MG63 (cell line): Measurements from ENCODE around the gene PTMA. TPM values are rescaled to one million over a fixed set of nuclear protein-coding genes. Genes with fewer than 3 reads are reported as not detected.
"Not testable (repeated sequence)": the region's sequence is repeated elsewhere in the genome, so short reads cannot be mapped to it uniquely, and the experiment has no call there.

ENCODE experiments used
- DNase-seq: peaks from one replicate; pipeline ENCODE4 v3.0.0-alpha.2; 2020
- H3K27me3 ChIP-seq: fragments of 250-450 bp; sonication (Bioruptor Pico); 2 replicates; pipeline ENCODE4 v1.5.1; 2020; ENCODE audit warnings: mild to moderate bottlenecking, moderate library complexity
- H3K36me3 ChIP-seq: fragments of 250-450 bp; sonication (Bioruptor Pico); 2 replicates; pipeline ENCODE4 v1.5.1; 2020; ENCODE audit warnings: mild to moderate bottlenecking, moderate library complexity
- H3K4me3 ChIP-seq: fragments of 250-450 bp; sonication (Bioruptor Pico); 2 replicates; pipeline ENCODE4 v1.5.1; 2020; ENCODE audit warnings: mild to moderate bottlenecking, moderate library complexity
- H3K9me3 ChIP-seq: fragments of 250-450 bp; sonication (Bioruptor Pico); 2 replicates; pipeline ENCODE4 v1.5.1; 2020; ENCODE audit warnings: mild to moderate bottlenecking, moderate library complexity
- total RNA-seq: library from RNA; depleted of rRNA; stranded (reverse); fragments of >200 nt; shearing (Covaris generic); gene quantifications from 2 replicates; pipeline ENCODE4 v1.2.3, GENCODE V29; 2014; ENCODE audit warnings: low replicate concordance

Gene PTMA
- total RNA-seq, 1 experiment from 2014 or later, result 1,533 TPM

- H3K27me3 ChIP-seq, result no peaks in the 10 kb centered on the region
- no peak overlapping the region for H3K4me3 ChIP-seq
- peaks cover 8% of the 10 kb centered on the region for H3K36me3 ChIP-seq
- no peak for DNase-seq
- H3K9me3 ChIP-seq, result no peaks in the 10 kb centered on the region
Observed at GRCh38 chr2:231718799-231719198, 10.5 kb downstream of the PTMA start.

- no peaks in the 10 kb centered on the region for H3K36me3 ChIP-seq
- no peaks in the 10 kb centered on the region for H3K27me3 ChIP-seq
- no peak overlapping the region for H3K4me3 ChIP-seq
- no peak for DNase-seq
- H3K9me3 ChIP-seq, result no peaks in the 10 kb centered on the region
Observed at GRCh38 chr2:231720292-231720986, 12.1 kb downstream of the PTMA start.

- Histone ChIP-seq H3K4me3 (no peak overlapping the region), H3K27me3 (no peaks in the 10 kb centered on the region), H3K9me3 (no peaks in the 10 kb centered on the region), H3K36me3 (no peaks in the 10 kb centered on the region)
- no peak for DNase-seq
Observed at GRCh38 chr2:231720987-231721966, 13.0 kb downstream of the PTMA start.

GRCh38 chr2:231722721-231723307 is 14.5 kb downstream of the PTMA start:
- Histone ChIP-seq H3K4me3 (no peak overlapping the region), H3K27me3 (no peaks in the 10 kb centered on the region), H3K9me3 (no peaks in the 10 kb centered on the region), H3K36me3 (no peaks in the 10 kb centered on the region)
- DNase-seq, result no peak

GRCh38 chr2:231725476-231725875 is 17.2 kb downstream of the PTMA start:
- no peak for DNase-seq
- H3K4me3 ChIP-seq, result no peak overlapping the region
- H3K27me3 ChIP-seq, result no peaks in the 10 kb centered on the region
- H3K9me3 ChIP-seq, result no peaks in the 10 kb centered on the region
- no peaks in the 10 kb centered on the region for H3K36me3 ChIP-seq

GRCh38 chr2:231726276-231726675 is 18.0 kb downstream of the PTMA start:
- H3K36me3 ChIP-seq, result no peaks in the 10 kb centered on the region
- no peaks in the 10 kb centered on the region for H3K9me3 ChIP-seq
- H3K27me3 ChIP-seq, result no peaks in the 10 kb centered on the region
- no peak overlapping the region for H3K4me3 ChIP-seq
- no peak for DNase-seq

GRCh38 chr2:231727621-231728020 is 19.3 kb downstream of the PTMA start:
- DNase-seq, result no peak
- H3K4me3 ChIP-seq, result no peak overlapping the region
- no peaks in the 10 kb centered on the region for H3K27me3 ChIP-seq
- no peaks in the 10 kb centered on the region for H3K36me3 ChIP-seq
- no peaks in the 10 kb centered on the region for H3K9me3 ChIP-seq

GRCh38 chr2:231732604-231733003 is 24.3 kb downstream of the PTMA start:
- Histone ChIP-seq H3K27me3 (no peaks in the 10 kb centered on the region), H3K36me3 (no peaks in the 10 kb centered on the region; the same call in 1 of the 2 replicates), H3K9me3 (no peaks in the 10 kb centered on the region), H3K4me3 (no peak overlapping the region)
- DNase-seq, result no peak

- Histone ChIP-seq H3K36me3 (no peaks in the 10 kb centered on the region; the same call in 1 of the 2 replicates), H3K4me3 (no peak overlapping the region), H3K9me3 (no peaks in the 10 kb centered on the region), H3K27me3 (no peaks in the 10 kb centered on the region)
- no peak for DNase-seq
Observed at GRCh38 chr2:231737761-231738160, 29.4 kb downstream of the PTMA start.

GRCh38 chr2:231743376-231744116 is 35.2 kb downstream of the PTMA start:
- no peak for DNase-seq
- H3K27me3 ChIP-seq, result no peaks in the 10 kb centered on the region
- H3K4me3 ChIP-seq, result no peak overlapping the region
- no peaks in the 10 kb centered on the region for H3K36me3 ChIP-seq
- H3K9me3 ChIP-seq, result no peaks in the 10 kb centered on the region

- Histone ChIP-seq H3K4me3 (no peak overlapping the region), H3K27me3 (no peaks in the 10 kb centered on the region), H3K36me3 (no peaks in the 10 kb centered on the region), H3K9me3 (no peaks in the 10 kb centered on the region)
- no peak for DNase-seq
Observed at GRCh38 chr2:231745303-231746038, 37.1 kb downstream of the PTMA start.

GRCh38 chr2:231748153-231748896 is 40.0 kb downstream of the PTMA start:
- H3K9me3 ChIP-seq, H3K27me3 ChIP-seq, H3K4me3 ChIP-seq, DNase-seq, H3K36me3 ChIP-seq: not testable (repeated sequence)

GRCh38 chr2:231749016-231749415 is 40.7 kb downstream of the PTMA start:
- not testable (repeated sequence) for H3K4me3 ChIP-seq, H3K36me3 ChIP-seq, H3K9me3 ChIP-seq, DNase-seq, H3K27me3 ChIP-seq

GRCh38 chr2:231751042-231751815 is 42.9 kb downstream of the PTMA start:
- H3K9me3 ChIP-seq, result no peaks in the 10 kb centered on the region
- H3K27me3 ChIP-seq, result no peaks in the 10 kb centered on the region
- H3K36me3 ChIP-seq, result no peaks in the 10 kb centered on the region; the same call in 1 of the 2 replicates
- no peak overlapping the region for H3K4me3 ChIP-seq
- DNase-seq, result no peak

- Histone ChIP-seq H3K36me3 (no peaks in the 10 kb centered on the region; the same call in 1 of the 2 replicates), H3K9me3 (no peaks in the 10 kb centered on the region), H3K4me3 (no peak overlapping the region), H3K27me3 (no peaks in the 10 kb centered on the region)
- DNase-seq, result no peak
Observed at GRCh38 chr2:231752061-231752460, 43.7 kb downstream of the PTMA start.
